ENCODE results near the gene KHNYN.

KHNYN gene

GRCh38 chr14:24434036-24434435 is 4.3 kb downstream of the KHNYN start:
- peak; percentile 58 to 64 for DNase-seq
- TF ChIP-seq GATA1 (IDR thresholded peaks at IDR 0.05; ENCODE audit: low read depth, low read length) (no peak), POLR2A (IDR thresholded peaks at IDR 0.05; ENCODE audit: low read length) (no peak)

GRCh38 chr14:24434676-24435075 is 4.9 kb downstream of the KHNYN start:
- TF ChIP-seq GATA1 (IDR thresholded peaks at IDR 0.05; ENCODE audit: low read depth, low read length) (no peak), POLR2A (IDR thresholded peaks at IDR 0.05; ENCODE audit: low read length) (no peak)
- no peak for DNase-seq

GRCh38 chr14:24435192-24435810 is 5.5 kb downstream of the KHNYN start:
- TF ChIP-seq GATA1 (IDR thresholded peaks at IDR 0.05; ENCODE audit: low read depth, low read length) = no peak
- TF ChIP-seq POLR2A (IDR thresholded peaks at IDR 0.05; ENCODE audit: low read length) = no peak
- DNase-seq = no peak

- TF ChIP-seq GATA1 (IDR thresholded peaks at IDR 0.05; ENCODE audit: low read depth, low read length) = no peak
- no peak for TF ChIP-seq POLR2A (IDR thresholded peaks at IDR 0.05; ENCODE audit: low read length)
- DNase-seq = no peak
These were observed 6.2 kb downstream of the KHNYN start for GRCh38 chr14:24435998-24436354.

GRCh38 chr14:24436355-24437019 is 6.7 kb downstream of the KHNYN start:
- DNase-seq = peak; percentile 72 to 84
- no peak for TF ChIP-seq POLR2A (IDR thresholded peaks at IDR 0.05; ENCODE audit: low read length)
- TF ChIP-seq GATA1 (IDR thresholded peaks at IDR 0.05; ENCODE audit: low read depth, low read length) = no peak

- DNase-seq = no peak
- TF ChIP-seq GATA1 (IDR thresholded peaks at IDR 0.05; ENCODE audit: low read depth, low read length) = no peak
These were observed 7.4 kb downstream of the KHNYN start for GRCh38 chr14:24437020-24437735.

- TF ChIP-seq POLR2A (IDR thresholded peaks at IDR 0.05; ENCODE audit: low read length) = peak; percentile 10
- no peak for TF ChIP-seq GATA1 (IDR thresholded peaks at IDR 0.05; ENCODE audit: low read depth, low read length)
- DNase-seq = no peak
These were observed 7.9 kb downstream of the KHNYN start for GRCh38 chr14:24437736-24438067.

GRCh38 chr14:24438223-24439097 is 8.7 kb downstream of the KHNYN start:
- DNase-seq = no peak

GRCh38 chr14:24439257-24439656 is 9.5 kb downstream of the KHNYN start:
- TF ChIP-seq POLR2A (IDR thresholded peaks at IDR 0.05; ENCODE audit: low read length) (no peak), GATA1 (IDR thresholded peaks at IDR 0.05; ENCODE audit: low read depth, low read length) (no peak)
- DNase-seq = no peak

More at GRCh38 chr14:24438223-24439097, 8.7 kb downstream of the KHNYN start:
- TF ChIP-seq GATA1 (IDR thresholded peaks at IDR 0.05; ENCODE audit: low read depth, low read length) (no peak), POLR2A (IDR thresholded peaks at IDR 0.05; ENCODE audit: low read length) (peak; percentile 38)

GRCh38 chr14:24439830-24440605 is 10.3 kb downstream of the KHNYN start:
- peak; percentile 36 for TF ChIP-seq POLR2A (IDR thresholded peaks at IDR 0.05; ENCODE audit: low read length)
- no peak for TF ChIP-seq GATA1 (IDR thresholded peaks at IDR 0.05; ENCODE audit: low read depth, low read length)

GRCh38 chr14:24440606-24441399 is 11.0 kb downstream of the KHNYN start:
- TF ChIP-seq POLR2A (IDR thresholded peaks at IDR 0.05; ENCODE audit: low read length) = no peak
- TF ChIP-seq GATA1 (IDR thresholded peaks at IDR 0.05; ENCODE audit: low read depth, low read length) = no peak
- no peak for DNase-seq

More at GRCh38 chr14:24439830-24440605, 10.3 kb downstream of the KHNYN start:
- no peak for DNase-seq

GRCh38 chr14:24441485-24441884 is 11.7 kb downstream of the KHNYN start:
- no peak for TF ChIP-seq GATA1 (IDR thresholded peaks at IDR 0.05; ENCODE audit: low read depth, low read length)
- no peak for TF ChIP-seq POLR2A (IDR thresholded peaks at IDR 0.05; ENCODE audit: low read length)
- DNase-seq = no peak

Measured in erythroblast (primary cell).